Trophoblast cell (in vitro differentiated cells and primary cell): Measurements from ENCODE around the gene UCN2.

ENCODE experiments used
- DNase-seq, 2 donors: peaks; one replicate each; pipeline ENCODE4 v3.0.0-alpha.2; 2016
- H2AFZ ChIP-seq: 2 replicates; pipeline ENCODE4 v1.6.1; 2013; ENCODE audit warnings: low read length, moderate library complexity, mild to moderate bottlenecking; ENCODE audit not compliant: insufficient read depth, poor library complexity
- H2AK5ac ChIP-seq: 2 replicates; pipeline ENCODE4 v1.6.1; 2013; ENCODE audit warnings: mild to moderate bottlenecking, low read length
- H2BK120ac ChIP-seq: 2 replicates; pipeline ENCODE4 v1.6.1; 2013; ENCODE audit warnings: low read length, mild to moderate bottlenecking, moderate library complexity; ENCODE audit not compliant: insufficient read depth, poor library complexity
- H2BK12ac ChIP-seq: 2 replicates; pipeline ENCODE4 v1.6.1; 2013; ENCODE audit warnings: mild to moderate bottlenecking, low read length, moderate library complexity
- H2BK5ac ChIP-seq: 2 replicates; pipeline ENCODE4 v1.6.1; 2013; ENCODE audit warnings: low read length, low read depth, moderate library complexity, mild to moderate bottlenecking; ENCODE audit not compliant: poor library complexity
- H3K14ac ChIP-seq: 2 replicates; pipeline ENCODE4 v1.6.1; 2013; ENCODE audit warnings: mild to moderate bottlenecking, low read length
- H3K18ac ChIP-seq: 2 replicates; pipeline ENCODE4 v1.6.1; 2013; ENCODE audit warnings: mild to moderate bottlenecking, low read length
- H3K23ac ChIP-seq: 2 replicates; pipeline ENCODE4 v1.6.1; 2013; ENCODE audit warnings: low read length
- H3K27ac ChIP-seq: 2 replicates; pipeline ENCODE4 v1.5.1; 2013; ENCODE audit warnings: low read depth, mild to moderate bottlenecking, inconsistent platforms, low read length, moderate library complexity
- H3K27me3 ChIP-seq: 2 replicates; pipeline ENCODE4 v1.6.1; 2013; ENCODE audit warnings: inconsistent platforms, mild to moderate bottlenecking, low read length, moderate library complexity; ENCODE audit not compliant: insufficient read depth
- H3K36me3 ChIP-seq, 2 experiments: 1 replicate in 1 of 2; 2 replicates in 1 of 2; pipeline ENCODE4 v1.6.1; 2013; ENCODE audit warnings: low read length in 2 of 2, mild to moderate bottlenecking in 2 of 2, moderate library complexity in 1 of 2; ENCODE audit not compliant: insufficient read depth in 2 of 2, control insufficient read depth in 1 of 2
- H3K4ac ChIP-seq: 2 replicates; pipeline ENCODE4 v1.6.1; 2013; ENCODE audit warnings: low read depth, mild to moderate bottlenecking, low read length, moderate library complexity
- H3K4me1 ChIP-seq, 2 experiments: 1 replicate in 1 of 2; 2 replicates in 1 of 2; pipeline ENCODE4 v1.6.1; 2013; ENCODE audit warnings: low read length in 2 of 2, mild to moderate bottlenecking in 2 of 2, moderate library complexity in 1 of 2; ENCODE audit not compliant: insufficient read depth in 2 of 2, control insufficient read depth in 1 of 2
- H3K4me2 ChIP-seq: 2 replicates; pipeline ENCODE4 v1.6.1; 2013; ENCODE audit warnings: inconsistent platforms, mild to moderate bottlenecking, low read length, moderate library complexity
- H3K4me3 ChIP-seq: 2 replicates; pipeline ENCODE4 v1.5.1; 2013; ENCODE audit warnings: mild to moderate bottlenecking, low read depth, low read length, inconsistent platforms
- H3K79me1 ChIP-seq: one replicate; pipeline ENCODE4 v1.6.1; 2013; ENCODE audit warnings: low read length
- H3K79me2 ChIP-seq: 2 replicates; pipeline ENCODE4 v1.6.1; 2013; ENCODE audit warnings: low read length, mild to moderate bottlenecking; ENCODE audit not compliant: control insufficient read depth, insufficient read depth, poor library complexity
- H3K9ac ChIP-seq: 2 replicates; pipeline ENCODE4 v1.6.1; 2013; ENCODE audit warnings: mild to moderate bottlenecking, low read length
- H3K9me3 ChIP-seq: 2 replicates; pipeline ENCODE4 v1.6.1; 2013; ENCODE audit warnings: low read depth, mild to moderate bottlenecking, control low read depth, inconsistent platforms, low read length; ENCODE audit not compliant: insufficient read depth
- H4K12ac ChIP-seq: 2 replicates; pipeline ENCODE4 v1.6.1; 2013; ENCODE audit warnings: low read depth, mild to moderate bottlenecking, low read length, moderate library complexity
- H4K8ac ChIP-seq: 2 replicates; pipeline ENCODE4 v1.6.1; 2013; ENCODE audit warnings: low read depth, mild to moderate bottlenecking, low read length, moderate library complexity
- H4K91ac ChIP-seq: one replicate; pipeline ENCODE4 v1.6.1; 2013; ENCODE audit warnings: low read depth, mild to moderate bottlenecking, low read length, moderate library complexity
- WGBS: extraction: QIAGEN DNeasy Blood & Tissue Kit; methylation state at CpG from one replicate; pipeline ENCODE4 v1.1.7; 2013; ENCODE audit warnings: missing lambda C conversion rate; ENCODE audit not compliant: insufficient read length, insufficient coverage; ENCODE audit errors: extremely low coverage; 5-methylcytosine and 5-hydroxymethylcytosine counted together

Gene UCN2

DNA sequence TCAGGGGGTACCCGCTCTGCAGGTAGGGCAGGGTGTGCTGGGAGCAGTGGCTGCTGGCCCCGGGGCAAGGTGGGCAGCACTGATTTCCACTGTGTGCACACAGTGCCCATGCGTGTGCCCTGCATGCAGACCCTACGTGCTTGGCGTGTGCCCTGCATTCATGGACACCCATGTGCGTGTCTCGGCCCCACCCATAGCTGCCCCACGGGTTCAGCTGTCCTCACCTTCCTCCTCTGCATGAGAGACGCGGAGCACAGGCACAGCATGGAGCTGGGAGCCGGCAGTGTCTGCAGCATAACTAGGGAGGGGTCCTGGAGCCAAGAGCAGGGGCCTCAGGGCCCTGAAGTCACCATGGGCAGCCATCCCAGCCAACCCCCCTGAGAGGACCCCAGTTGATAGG, 1.6 kb upstream of the UCN2 start:
- H3K14ac ChIP-seq = no peak overlapping the region
- H2AK5ac ChIP-seq = no peak overlapping the region
- H2BK120ac ChIP-seq = no peak overlapping the region
- H3K23ac ChIP-seq = no peak overlapping the region
- no peak overlapping the region for H4K8ac ChIP-seq
- H3K27ac ChIP-seq = no peak overlapping the region
- no peaks in the 10 kb centered on the region for H3K79me1 ChIP-seq
- H3K4me1 ChIP-seq = peaks cover 8 to 9% of the 10 kb centered on the region in 2 experiments
- H3K4me2 ChIP-seq = no peak overlapping the region
- H2BK5ac ChIP-seq = no peak overlapping the region
- H2AFZ ChIP-seq = no peak overlapping the region
- H3K4ac ChIP-seq = no peak overlapping the region
- no peak for DNase-seq
- H2BK12ac ChIP-seq = no peak overlapping the region
- no peaks in the 10 kb centered on the region for H3K79me2 ChIP-seq
- no peak overlapping the region for H4K91ac ChIP-seq
- H3K9ac ChIP-seq = no peak overlapping the region
- no peak overlapping the region for H4K12ac ChIP-seq
- H3K18ac ChIP-seq = no peak overlapping the region
- WGBS = no CpG with 5 or more reads among the region's 11 CpGs
- H3K36me3 ChIP-seq = peaks cover 34 to 44% of the 10 kb centered on the region in 2 experiments
- no peaks in the 10 kb centered on the region for H3K9me3 ChIP-seq
- peak overlapping the region; percentile 6 for H3K4me3 ChIP-seq
- H3K27me3 ChIP-seq = no peaks in the 10 kb centered on the region

DNA sequence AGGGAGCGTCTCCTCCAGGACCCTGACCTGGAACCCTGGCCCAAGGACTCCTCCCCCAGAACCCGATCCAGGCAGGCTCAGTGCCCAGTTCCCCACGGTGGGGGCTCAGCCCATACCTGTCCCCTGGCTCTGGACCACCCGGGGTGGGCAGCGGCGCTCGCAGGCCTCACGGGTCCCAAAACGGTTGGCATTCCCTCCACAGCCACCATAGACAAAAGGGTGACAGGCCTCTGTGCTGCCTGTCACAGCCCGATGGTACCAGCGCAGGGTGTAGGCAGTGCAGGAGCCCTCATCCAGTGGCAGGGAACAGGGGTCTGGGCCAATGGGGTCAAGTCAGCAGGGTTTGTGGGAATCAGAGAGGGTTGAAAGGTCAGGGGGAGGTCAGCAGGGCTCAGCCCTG, 1.1 kb upstream of the UCN2 start:
- no peak overlapping the region for H3K4ac ChIP-seq
- H4K91ac ChIP-seq = peak overlapping the region; percentile 10
- H2BK5ac ChIP-seq = no peak overlapping the region
- H2BK120ac ChIP-seq = no peak overlapping the region
- H3K79me2 ChIP-seq = no peaks in the 10 kb centered on the region
- H3K27ac ChIP-seq = no peak overlapping the region
- no peaks in the 10 kb centered on the region for H3K27me3 ChIP-seq
- H3K4me3 ChIP-seq = no peak overlapping the region
- H3K23ac ChIP-seq = no peak overlapping the region
- H3K4me1 ChIP-seq = peaks cover 8 to 9% of the 10 kb centered on the region in 2 experiments
- no peak for DNase-seq
- peaks cover 32 to 39% of the 10 kb centered on the region in 2 experiments for H3K36me3 ChIP-seq
- H2BK12ac ChIP-seq = no peak overlapping the region
- WGBS = no CpG with 5 or more reads among the region's 11 CpGs
- no peak overlapping the region for H3K4me2 ChIP-seq
- H3K79me1 ChIP-seq = no peaks in the 10 kb centered on the region
- H4K8ac ChIP-seq = no peak overlapping the region
- no peak overlapping the region for H4K12ac ChIP-seq
- H3K9me3 ChIP-seq = no peaks in the 10 kb centered on the region
- H3K14ac ChIP-seq = no peak overlapping the region
- no peak overlapping the region for H2AK5ac ChIP-seq
- H3K18ac ChIP-seq = no peak overlapping the region
- no peak overlapping the region for H2AFZ ChIP-seq
- H3K9ac ChIP-seq = no peak overlapping the region

DNA sequence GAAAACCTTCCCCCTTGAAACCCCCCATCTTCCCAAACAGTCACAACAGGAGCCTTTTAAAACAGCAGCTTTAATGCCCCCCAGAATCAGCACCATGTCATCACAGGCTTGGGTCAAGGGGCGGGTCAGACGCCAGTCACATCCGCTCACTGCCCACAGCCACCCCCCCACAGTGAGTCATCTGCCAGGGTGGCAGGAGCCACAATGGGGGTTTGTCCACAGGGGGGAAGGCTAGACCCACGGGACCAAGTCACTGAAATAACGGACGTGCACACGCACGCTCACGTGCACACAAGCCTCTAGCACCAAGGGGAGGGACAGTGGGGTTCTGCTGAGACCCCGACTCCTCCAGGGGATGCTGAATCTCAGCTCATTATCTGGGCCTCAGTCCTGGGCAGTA, 441 bp upstream of the UCN2 start:
- H3K4me2 ChIP-seq = no peak overlapping the region
- H3K4ac ChIP-seq = no peak overlapping the region
- no peak overlapping the region for H2BK12ac ChIP-seq
- H4K12ac ChIP-seq = no peak overlapping the region
- no peak overlapping the region for H2BK5ac ChIP-seq
- peaks cover 29 to 38% of the 10 kb centered on the region in 2 experiments for H3K36me3 ChIP-seq
- no peak overlapping the region for H3K18ac ChIP-seq
- DNase-seq = peak; percentile 30 to 42
- H3K79me1 ChIP-seq = no peaks in the 10 kb centered on the region
- H2BK120ac ChIP-seq = no peak overlapping the region
- no peaks in the 10 kb centered on the region for H3K79me2 ChIP-seq
- H3K14ac ChIP-seq = no peak overlapping the region
- no peaks in the 10 kb centered on the region for H3K9me3 ChIP-seq
- no peak overlapping the region for H3K27ac ChIP-seq
- no peak overlapping the region for H4K91ac ChIP-seq
- H3K27me3 ChIP-seq = no peaks in the 10 kb centered on the region
- WGBS = no CpG with 5 or more reads among the region's 10 CpGs
- no peak overlapping the region for H3K4me3 ChIP-seq
- H2AK5ac ChIP-seq = no peak overlapping the region
- H3K9ac ChIP-seq = no peak overlapping the region
- no peak overlapping the region for H3K23ac ChIP-seq
- no peak overlapping the region for H4K8ac ChIP-seq
- H2AFZ ChIP-seq = no peak overlapping the region
- H3K4me1 ChIP-seq = peaks cover 8 to 9% of the 10 kb centered on the region in 2 experiments

- Histone ChIP-seq H3K14ac (no peak overlapping the region), H2AK5ac (no peak overlapping the region), H2AFZ (no peak overlapping the region), H3K36me3 (peaks cover 23 to 30% of the 10 kb centered on the region in 2 experiments), H4K12ac (no peak overlapping the region), H3K4me1 (peaks cover 8 to 9% of the 10 kb centered on the region in 2 experiments), H3K23ac (no peak overlapping the region), H3K79me1 (no peaks in the 10 kb centered on the region), H2BK12ac (no peak overlapping the region), H3K27me3 (no peaks in the 10 kb centered on the region), H3K4ac (no peak overlapping the region), H4K8ac (no peak overlapping the region), H2BK120ac (no peak overlapping the region), H2BK5ac (no peak overlapping the region), H3K27ac (no peak overlapping the region), H3K9me3 (no peaks in the 10 kb centered on the region), H3K18ac (no peak overlapping the region), H3K9ac (no peak overlapping the region), H3K4me2 (no peak overlapping the region), H4K91ac (no peak overlapping the region), H3K79me2 (no peaks in the 10 kb centered on the region), H3K4me3 (no peak overlapping the region)
- DNase-seq = no peak
- no CpG with 5 or more reads among the region's 20 CpGs for WGBS
These were observed 1.1 kb downstream of the UCN2 start for GRCh38 chr3:48562367-48563095.
